ENCODE results near the gene LRRC1. TPM values are rescaled to one million over a fixed set of nuclear protein-coding genes. Genes with fewer than 3 reads are reported as not detected.

The LRRC1 gene
- total and polyA plus RNA-seq, 2 of the 8 experiments (the other 6 are each of a cell fraction or from before 2014, with no cell fraction given), result 6.7 to 15.9 TPM

- TF ChIP-seq ATF2 (IDR thresholded peaks at IDR 0.05; ENCODE audit: low read length) (no peak), RFX5 (IDR thresholded peaks at IDR 0.05; ENCODE audit: borderline replicate concordance, low read depth, low read length) (no peak), SRF (IDR thresholded peaks at IDR 0.05; ENCODE audit: low read depth, low read length) (no peak), SP2 (IDR thresholded peaks at IDR 0.05; ENCODE audit: low read length) (no peak), SIX5 (IDR thresholded peaks at IDR 0.05; ENCODE audit: low read depth, low read length) (no peak), CBX8 (IDR thresholded peaks at IDR 0.05; ENCODE audit: borderline replicate concordance, low read depth, low read length) (no peak)
Measured at GRCh38 chr6:53767941-53768340, 26.9 kb upstream of the LRRC1 start (continued).
